Measurements from ENCODE around the gene PLEKHN1. TPM values are rescaled to one million over a fixed set of nuclear protein-coding genes. Genes with fewer than 3 reads are reported as not detected.
"Not testable (repeated sequence)": the region's sequence is repeated elsewhere in the genome, so short reads cannot be mapped to it uniquely, and the experiment has no call there.

PLEKHN1 gene
- total and polyA plus RNA-seq, 2 experiments from 2014 or later: 0.60 to 2.4 TPM

GRCh38 chr1:1011396-1011949, 45.2 kb downstream of the PLEKHN1 start:
- H2AFZ ChIP-seq: no peak overlapping the region
- no peak overlapping the region for H3K4me3 ChIP-seq
- no peak overlapping the region for H3K4me2 ChIP-seq
- DNase-seq (ENCODE audit: low spot score): no peak
- peaks cover 11% of the 10 kb centered on the region for H3K4me1 ChIP-seq (ENCODE audit: insufficient read depth)
- H3K27me3 ChIP-seq: no peaks in the 10 kb centered on the region
- H3K9me2 ChIP-seq (replicated peaks; ENCODE audit: insufficient read depth): no peaks in the 10 kb centered on the region
- no peak overlapping the region for H3K27ac ChIP-seq
- no peaks in the 10 kb centered on the region for H3K79me2 ChIP-seq
- no peaks in the 10 kb centered on the region for H3K36me3 ChIP-seq (replicated peaks; ENCODE audit: insufficient read depth, low read depth)
- WGBS (ENCODE audit: low lambda C conversion rate, missing lambda C conversion rate): 90% methylated on average over 14 of the region's 14 CpGs
- no peaks in the 10 kb centered on the region for H3K9me3 ChIP-seq (ENCODE audit: low read depth)
- H4K20me1 ChIP-seq (ENCODE audit: insufficient read depth, poor library complexity, severe bottlenecking): no peaks in the 10 kb centered on the region
- TF ChIP-seq EZH2phosphoT487 (IDR thresholded peaks at IDR 0.05; ENCODE audit: low read depth, severe bottlenecking, unreplicated experiment) (no peak), CTCF (IDR thresholded peaks at IDR 0.05; ENCODE audit: poor library complexity) (no peak), EZH2 (IDR thresholded peaks at IDR 0.05; ENCODE audit: borderline replicate concordance) (no peak)

GRCh38 chr1:1012736-1013104, 46.4 kb downstream of the PLEKHN1 start:
- H4K20me1 ChIP-seq (ENCODE audit: insufficient read depth, poor library complexity, severe bottlenecking); H3K9me2 ChIP-seq (replicated peaks; ENCODE audit: insufficient read depth); H3K27me3 ChIP-seq; H3K4me1 ChIP-seq (ENCODE audit: insufficient read depth); H3K9me3 ChIP-seq (ENCODE audit: low read depth); H3K79me2 ChIP-seq; DNase-seq (ENCODE audit: low spot score); H3K36me3 ChIP-seq (replicated peaks; ENCODE audit: insufficient read depth, low read depth): not testable (repeated sequence)
- H2AFZ ChIP-seq: peak overlapping the region; percentile 53
- whole genome bisulfite sequencing (ENCODE audit: low lambda C conversion rate, missing lambda C conversion rate): 78% methylated on average over 13 of the region's 13 CpGs
- peak overlapping the region; percentile 28 for H3K4me3 ChIP-seq
- H3K4me2 ChIP-seq: peak overlapping the region; percentile 96
- peak overlapping the region; percentile 72 for H3K27ac ChIP-seq

GRCh38 chr1:1013105-1013921, 47.0 kb downstream of the PLEKHN1 start, which contains the start of gene ISG15:
Gene ISG15, plus strand, starts transcription at chr1:1013497. Its CDS starts 77 bp downstream, at chr1:1013574.
- WGBS (ENCODE audit: low lambda C conversion rate, missing lambda C conversion rate): 9% methylated on average over 29 of the region's 30 CpGs
- H3K27me3 ChIP-seq: no peaks in the 10 kb centered on the region
- peak; percentile 89 for DNase-seq (ENCODE audit: low spot score)
- TF ChIP-seq EZH2phosphoT487 (IDR thresholded peaks at IDR 0.05; ENCODE audit: low read depth, severe bottlenecking, unreplicated experiment) (no peak), CTCF (IDR thresholded peaks at IDR 0.05; ENCODE audit: poor library complexity) (no peak), EZH2 (IDR thresholded peaks at IDR 0.05; ENCODE audit: borderline replicate concordance) (no peak)
- H4K20me1 ChIP-seq (ENCODE audit: insufficient read depth, poor library complexity, severe bottlenecking): no peaks in the 10 kb centered on the region
- H3K36me3 ChIP-seq (replicated peaks; ENCODE audit: insufficient read depth, low read depth): no peaks in the 10 kb centered on the region
- peak within 1 kb of the TSS; percentile 96 for H3K4me2 ChIP-seq
- H3K9me3 ChIP-seq (ENCODE audit: low read depth): no peaks in the 10 kb centered on the region
- H3K79me2 ChIP-seq: no peaks in the 10 kb centered on the region
- peak within 1 kb of the TSS; percentile 28 for H3K4me3 ChIP-seq
- peaks cover 7% of the 10 kb centered on the region for H3K4me1 ChIP-seq (ENCODE audit: insufficient read depth)
- H3K9me2 ChIP-seq (replicated peaks; ENCODE audit: insufficient read depth): no peaks in the 10 kb centered on the region
- peak within 1 kb of the TSS; percentile 72 for H3K27ac ChIP-seq
- H2AFZ ChIP-seq: peak within 1 kb of the TSS; percentile 53

GRCh38 chr1:1013922-1014648, 47.8 kb downstream of the PLEKHN1 start:
- Histone ChIP-seq H3K4me2 (peak overlapping the region; percentile 96), H3K9me3 (ENCODE audit: low read depth) (no peaks in the 10 kb centered on the region), H3K4me3 (peak overlapping the region; percentile 28), H3K27ac (peak overlapping the region; percentile 72), H3K27me3 (no peaks in the 10 kb centered on the region), H3K36me3 (replicated peaks; ENCODE audit: insufficient read depth, low read depth) (no peaks in the 10 kb centered on the region), H3K9me2 (replicated peaks; ENCODE audit: insufficient read depth) (no peaks in the 10 kb centered on the region), H4K20me1 (ENCODE audit: insufficient read depth, poor library complexity, severe bottlenecking) (no peaks in the 10 kb centered on the region), H3K79me2 (no peaks in the 10 kb centered on the region), H3K4me1 (ENCODE audit: insufficient read depth) (peaks cover 10% of the 10 kb centered on the region), H2AFZ (peak overlapping the region; percentile 43)
- TF ChIP-seq EZH2phosphoT487 (IDR thresholded peaks at IDR 0.05; ENCODE audit: low read depth, severe bottlenecking, unreplicated experiment): no peak
- no peak for TF ChIP-seq CTCF (IDR thresholded peaks at IDR 0.05; ENCODE audit: poor library complexity)
- TF ChIP-seq EZH2 (IDR thresholded peaks at IDR 0.05; ENCODE audit: borderline replicate concordance): no peak
- DNase-seq (ENCODE audit: low spot score): peak; percentile 24
- WGBS (ENCODE audit: low lambda C conversion rate, missing lambda C conversion rate): 69% methylated on average over 41 of the region's 41 CpGs

All from hepatocyte (in vitro differentiated cells).